IMR-90 (cell line): ENCODE measurements around the gene CPED1. TPM values are rescaled to one million over a fixed set of nuclear protein-coding genes. Genes with fewer than 3 reads are reported as not detected.

Experiments used
- ATAC-seq: fragments of 200-7000 bp; cut with Tn5 transposase; 2 replicates; pipeline ENCODE4 v1.9.1; 2020; ENCODE audit warnings: low read depth, mild to moderate bottlenecking, moderate library complexity
- BruUV-seq: library from RNA; stranded (reverse); fragments of 400-500 nt; replicated peaks from 2 replicates; lab custom pipeline; 2021; lab: Mats Ljungman, UMichigan
- CTCF ChIA-PET: fragments of 300-600 bp; formaldehyde crosslinking; extraction: SDS; loops from one replicate; lab custom pipeline; 2021; ENCODE audit warnings: antibody characterized with exemption; lab: Yijun Ruan, JAX
- POLR2A ChIA-PET: fragments of 300-600 bp; sonication (Branson Sonifier 250); formaldehyde crosslinking; loops from one replicate; lab custom pipeline; 2022; ENCODE audit warnings: antibody characterized with exemption; ENCODE audit not compliant: unreplicated experiment; lab: Charles Lee
- DNase-seq: peaks from one replicate; pipeline ENCODE4 v3.0.0; 2013
- H2AFZ ChIP-seq: replicated peaks from 2 replicates; pipeline ENCODE3; 2013; ENCODE audit warnings: low read length, mild to moderate bottlenecking; ENCODE audit not compliant: poor library complexity
- H2AK5ac ChIP-seq: 2 replicates; pipeline ENCODE4 v1.6.1; 2013; ENCODE audit warnings: low read depth, low read length, inconsistent platforms
- H2AK9ac ChIP-seq: replicated peaks from 2 replicates; pipeline ENCODE3; 2013; ENCODE audit warnings: mild to moderate bottlenecking, low read depth, low read length, moderate library complexity; ENCODE audit not compliant: poor library complexity
- H2BK120ac ChIP-seq: 2 replicates; pipeline ENCODE4 v1.6.1; 2013; ENCODE audit warnings: low read depth, low read length, inconsistent platforms
- H2BK15ac ChIP-seq: 3 replicates; pipeline ENCODE4 v1.6.1; 2013; ENCODE audit warnings: low read depth, low read length, inconsistent platforms
- H2BK20ac ChIP-seq: 2 replicates; pipeline ENCODE4 v1.6.1; 2013; ENCODE audit warnings: low read depth, mild to moderate bottlenecking, inconsistent platforms, low read length, moderate library complexity
- H2BK5ac ChIP-seq: 2 replicates; pipeline ENCODE4 v1.6.1; 2013; ENCODE audit warnings: mild to moderate bottlenecking, low read depth, low read length, inconsistent platforms; ENCODE audit not compliant: poor library complexity, severe bottlenecking
- H3K14ac ChIP-seq: replicated peaks from 2 replicates; pipeline ENCODE4 v1.6.1; 2013; ENCODE audit warnings: low read depth, low read length, inconsistent platforms
- H3K18ac ChIP-seq: 2 replicates; pipeline ENCODE4 v1.6.1; 2013; ENCODE audit warnings: low read depth, low read length, control low read depth
- H3K23ac ChIP-seq: 2 replicates; pipeline ENCODE4 v1.6.1; 2013; ENCODE audit warnings: low read depth, low read length, inconsistent platforms
- H3K27ac ChIP-seq: 2 replicates; pipeline ENCODE4 v1.5.1; 2013; ENCODE audit warnings: mild to moderate bottlenecking, control low read depth, low read length; ENCODE audit not compliant: insufficient read depth
- H3K27me3 ChIP-seq: 2 replicates; pipeline ENCODE4 v1.6.1; 2013; ENCODE audit warnings: low read length; ENCODE audit not compliant: control insufficient read depth, insufficient read depth
- H3K36me3 ChIP-seq: 2 replicates; pipeline ENCODE4 v1.6.1; 2013; ENCODE audit warnings: low read length, mixed read lengths; ENCODE audit not compliant: control insufficient read depth, insufficient read depth
- H3K4ac ChIP-seq: 2 replicates; pipeline ENCODE4 v1.6.1; 2013; ENCODE audit warnings: low read depth, low read length, inconsistent platforms
- H3K4me1 ChIP-seq: 2 replicates; pipeline ENCODE4 v1.6.1; 2013; ENCODE audit warnings: low read length, mixed read lengths; ENCODE audit not compliant: control insufficient read depth, insufficient read depth
- H3K4me2 ChIP-seq: 2 replicates; pipeline ENCODE4 v1.6.1; 2013; ENCODE audit warnings: low read depth, mild to moderate bottlenecking, control low read depth, low read length, moderate library complexity
- H3K4me3 ChIP-seq: 2 replicates; pipeline ENCODE4 v1.5.1; 2013; ENCODE audit warnings: low read depth, mild to moderate bottlenecking, control low read depth, low read length, moderate library complexity; ENCODE audit not compliant: insufficient read depth
- H3K56ac ChIP-seq: 2 replicates; pipeline ENCODE4 v1.6.1; 2013; ENCODE audit warnings: low read length, inconsistent platforms; ENCODE audit not compliant: insufficient read depth; ENCODE audit errors: extremely low read depth
- H3K79me1 ChIP-seq, 2 experiments: 2 replicates each; pipeline ENCODE4 v1.6.1; 2013; ENCODE audit warnings: low read length in 2 of 2, inconsistent platforms in 1 of 2, low read depth in 1 of 2
- H3K9ac ChIP-seq: 2 replicates; pipeline ENCODE4 v1.6.1; 2013; ENCODE audit warnings: low read depth, low read length, control low read depth
- H3K9me1 ChIP-seq: 2 replicates; pipeline ENCODE4 v1.6.1; 2013; ENCODE audit warnings: low read length, inconsistent platforms; ENCODE audit not compliant: insufficient read depth
- H3K9me3 ChIP-seq: 2 replicates; pipeline ENCODE4 v1.6.1; 2013; ENCODE audit warnings: low read length; ENCODE audit not compliant: control insufficient read depth, insufficient read depth
- H4K20me1 ChIP-seq: 2 replicates; pipeline ENCODE4 v1.6.1; 2013; ENCODE audit warnings: low read length, inconsistent platforms; ENCODE audit not compliant: insufficient read depth
- H4K5ac ChIP-seq: 2 replicates; pipeline ENCODE4 v1.6.1; 2013; ENCODE audit warnings: mild to moderate bottlenecking, low read depth, low read length, control low read depth
- H4K8ac ChIP-seq, 2 experiments: 2 replicates each; pipeline ENCODE4 v1.6.1; 2013; ENCODE audit warnings: low read depth in 2 of 2, low read length in 2 of 2, control low read depth in 1 of 2, inconsistent platforms in 1 of 2
- H4K91ac ChIP-seq: 2 replicates; pipeline ENCODE4 v1.6.1; 2013; ENCODE audit warnings: low read depth, low read length, inconsistent platforms; ENCODE audit not compliant: insufficient read depth
- FOS ChIP-seq: fragments of 150-350 bp; IDR thresholded peaks from 2 replicates; pipeline ENCODE4 v1.6.1; 2016; ENCODE audit warnings: low read depth, low read length
- NFE2L2 ChIP-seq: fragments of 150-350 bp; IDR thresholded peaks from 2 replicates; pipeline ENCODE4 v1.6.1; 2016; ENCODE audit warnings: low read depth, mild to moderate bottlenecking, low read length
- dilution Hi-C: fragments of 300-500 bp; cut with HindIII; formaldehyde crosslinking; loops from one replicate; pipeline ENCODE4 v1.14.3; 2018; ENCODE audit warnings: low sequenced_read_pairs; ENCODE audit not compliant: unreplicated experiment
- in situ Hi-C: fragments of 300-500 bp; cut with MboI; formaldehyde crosslinking; loops from 3 replicates; pipeline ENCODE4 v1.14.3; 2019; ENCODE audit warnings: low sequenced_read_pairs, inconsistent platforms, mixed read lengths
- intact Hi-C: fragments of 100-400 bp; cut with micrococcal nuclease; formaldehyde crosslinking; loops from 2 replicates; pipeline ENCODE4 v1.10.0; 2022
- polyA plus RNA-seq, 3 experiments: library from polyadenylated mRNA; depleted of rRNA; stranded (reverse); fragments of >200 nt; gene quantifications; 2 replicates each; pipeline ENCODE4 v1.2.3, GENCODE V29; 2012; ENCODE audit warnings: low replicate concordance in 1 of 3
- total RNA-seq: library from RNA; depleted of rRNA; stranded (reverse); fragments of >200 nt; gene quantifications from 2 replicates; pipeline ENCODE4 v1.2.3, GENCODE V29; 2012
- TF ChIP-seq, protein P1 (sequence below): fragments of 150-350 bp; IDR thresholded peaks from 2 replicates; pipeline ENCODE4 v1.6.1; 2016; ENCODE audit warnings: low read depth, mild to moderate bottlenecking, low read length, moderate library complexity, borderline replicate concordance

Gene CPED1
- total and polyA plus RNA-seq, 2 of the 4 experiments (the other 2 are of a cell fraction), result 31.2 to 96.8 TPM

DNA sequence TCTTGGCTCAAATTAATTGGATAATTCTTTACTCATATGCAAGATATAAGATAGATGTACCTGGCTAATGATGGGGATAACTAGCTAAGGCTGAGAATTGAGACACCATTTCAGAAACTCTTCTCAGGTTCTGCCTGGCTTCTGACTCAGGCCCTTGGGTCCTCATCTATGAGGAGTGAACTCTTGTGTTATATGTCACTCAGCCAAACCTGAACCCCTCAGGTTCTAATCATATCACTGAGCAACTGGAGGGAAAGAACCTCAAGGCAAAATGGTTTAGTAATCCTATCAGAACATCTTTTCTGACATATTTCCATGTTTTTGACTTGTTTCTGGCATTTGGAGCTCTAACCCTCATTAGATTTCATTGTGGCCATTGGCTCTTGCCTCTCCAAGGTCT lies 100.4 kb downstream of the CPED1 start:
- H2AK9ac ChIP-seq, result no peak overlapping the region
- ChIA-PET CTCF (interaction anchor here (1.1 kb wide), 1 partner anchor 107 kb away, joined by 3 read pairs; no protein-coding TSS in a partner anchor), POLR2A (no interaction called here)
- peaks cover 5% of the 10 kb centered on the region for H3K9me1 ChIP-seq
- TF ChIP-seq, protein P1, sequence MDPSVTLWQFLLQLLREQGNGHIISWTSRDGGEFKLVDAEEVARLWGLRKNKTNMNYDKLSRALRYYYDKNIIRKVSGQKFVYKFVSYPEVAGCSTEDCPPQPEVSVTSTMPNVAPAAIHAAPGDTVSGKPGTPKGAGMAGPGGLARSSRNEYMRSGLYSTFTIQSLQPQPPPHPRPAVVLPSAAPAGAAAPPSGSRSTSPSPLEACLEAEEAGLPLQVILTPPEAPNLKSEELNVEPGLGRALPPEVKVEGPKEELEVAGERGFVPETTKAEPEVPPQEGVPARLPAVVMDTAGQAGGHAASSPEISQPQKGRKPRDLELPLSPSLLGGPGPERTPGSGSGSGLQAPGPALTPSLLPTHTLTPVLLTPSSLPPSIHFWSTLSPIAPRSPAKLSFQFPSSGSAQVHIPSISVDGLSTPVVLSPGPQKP, result no peak
- no peak for TF ChIP-seq FOS
- TF ChIP-seq NFE2L2, result no peak
- peak overlapping the region in 1 of 2 experiments; percentile 48; a peak in 1 of 4 replicates for H4K8ac ChIP-seq
- no TSS peak for BruUV-seq
- H3K36me3 ChIP-seq, result no peaks in the 10 kb centered on the region
- H3K18ac ChIP-seq, result peak overlapping the region; percentile 25; the same call in 1 of the 2 replicates
- intact Hi-C loops, result loop anchor here (10.0 kb wide), 1 partner anchor 504 kb away; no protein-coding TSS in a partner anchor
- H3K27me3 ChIP-seq, result no peaks in the 10 kb centered on the region
- H3K9ac ChIP-seq, result no peak overlapping the region
- peaks cover 13% of the 10 kb centered on the region for H3K4me1 ChIP-seq
- H3K79me1 ChIP-seq, result peaks cover 24 to 40% of the 10 kb centered on the region in 2 experiments
- H2AFZ ChIP-seq, result no peak overlapping the region
- H2AK5ac ChIP-seq, result peak overlapping the region; percentile 47; the same call in 1 of the 2 replicates
- DNase-seq, result no peak
- H2BK20ac ChIP-seq, result no peak overlapping the region
- H3K9me3 ChIP-seq, result no peaks in the 10 kb centered on the region
- H3K27ac ChIP-seq, result no peak overlapping the region
- no peak overlapping the region for H3K4me3 ChIP-seq
- H4K91ac ChIP-seq, result peak overlapping the region; percentile 27; the same call in 1 of the 2 replicates
- H3K56ac ChIP-seq, result no peak overlapping the region
- H2BK120ac ChIP-seq, result 0 out of 2 replicates have a peak overlapping the region, but pooled peaks have one; percentile 33
- in situ Hi-C loops, result no loop called here
- dilution Hi-C loops, result loop anchor here (25.0 kb wide), 1 partner anchor 102 kb away; the partner anchor contains the start of gene CPED1
- H4K5ac ChIP-seq, result peak overlapping the region; percentile 79; the same call in 1 of the 2 replicates
- no peak for ATAC-seq
- H3K14ac ChIP-seq, result peak overlapping the region; percentile 67; the same call in 1 of the 2 replicates
- no peaks in the 10 kb centered on the region for H4K20me1 ChIP-seq
- H3K23ac ChIP-seq, result peak overlapping the region; percentile 36; the same call in 1 of the 2 replicates
- H3K4ac ChIP-seq, result peak overlapping the region; percentile 52; the same call in 1 of the 2 replicates
- peak overlapping the region; percentile 17 for H2BK5ac ChIP-seq
- peak overlapping the region; percentile 67; the same call in 1 of the 3 replicates for H2BK15ac ChIP-seq
- no peak overlapping the region for H3K4me2 ChIP-seq
